Pancreas (tissue), 10 donors: ENCODE data around the gene ARHGAP11B.
"Not testable (repeated sequence)": the region's sequence is repeated elsewhere in the genome, so short reads cannot be mapped to it uniquely, and the experiment has no call there.

Experiments
- ATAC-seq, 4 donors: fragments of 200-7000 bp; cut with Tn5 transposase; one replicate each; pipeline versions ENCODE4 v1.8.0 to v1.9.1; 2020; ENCODE audit warnings: mild to moderate bottlenecking in 4 of 4, moderate library complexity in 4 of 4
- DNase-seq, 6 donors: peaks; one replicate each; pipeline ENCODE4 v3.0.0-alpha.2; 2020
- FAIRE-seq: peaks from 2 replicates; lab custom pipeline; 2012; peaks lifted over from hg19 to GRCh38; lab: Jason Lieb, UNC
- H3K27ac ChIP-seq, 4 donors: fragments of 200-600 bp; sonication (generic); 1 replicate in 3 of 4; 2 replicates in 1 of 4; pipeline versions ENCODE4 v1.5.0 to v1.8.0; 2020
- H3K27me3 ChIP-seq, 4 donors: fragments of 200-600 bp; one replicate each; pipeline ENCODE4 v1.8.0; 2021
- H3K36me3 ChIP-seq, 3 donors: fragments of 200-600 bp; sonication (generic) in 1 of 3; one replicate each; pipeline versions ENCODE4 v1.5.0 to v1.8.0; 2020 to 2021
- H3K4me1 ChIP-seq, 3 donors: fragments of 200-600 bp; one replicate each; pipeline ENCODE4 v1.8.0; 2021
- H3K4me3 ChIP-seq, 4 donors: fragments of 200-600 bp; sonication (generic) in 2 of 4; one replicate each; pipeline versions ENCODE4 v1.5.0 to v1.8.0; 2020 to 2021
- H3K9me3 ChIP-seq, 4 donors: fragments of 200-600 bp; one replicate each; pipeline ENCODE4 v1.8.0; 2021
- CTCF ChIP-seq, 4 donors: fragments of 200-600 bp; sonication (generic) in 3 of 4; IDR thresholded peaks; one replicate each; pipeline versions ENCODE4 v1.5.0 to v1.8.0; 2021; ENCODE audit warnings: antibody characterized with exemption in 4 of 4
- WGBS, 2 donors: extraction: QIAGEN DNeasy Blood & Tissue Kit; methylation state at CpG; one replicate each; pipeline ENCODE4 v1.1.7; 2013; 5-methylcytosine and 5-hydroxymethylcytosine counted together
- intact Hi-C, 3 donors: fragments of 100-400 bp; cut with DNase I; formaldehyde crosslinking; loops; one replicate each; pipeline versions ENCODE4 v1.11.1 to v1.14.2; 2022
- donor health status: healthy with polysubstance abuse.
- donor health status: DM: no; HTN: no; CAD: no; lungs with moderate emphysema.
- donor health status: DM: no; HTN: no; CAD: no.
- donor health status: control.
- donor health status: control.
- donor health status: Bipolar disorder and iron deficiency.
- donor health status: DM: yes; HTN: yes; CAD: no.
- donor health status: DM: no; HTN: no; CAD: no.
- donor health status: DM: no; HTN: no; CAD: no.
- donor health status: DM: yes; HTN: yes; CAD: no.

Gene ARHGAP11B

GRCh38 chr15:30650012-30650929 lies 24.3 kb downstream of the ARHGAP11B start:
- Histone ChIP-seq H3K27ac (no peak overlapping the region), H3K4me1 (no peaks in the 10 kb centered on the region), H3K36me3 (no peaks in the 10 kb centered on the region), H3K4me3 (no peak overlapping the region), H3K27me3 (no peaks in the 10 kb centered on the region), H3K9me3 (no peaks in the 10 kb centered on the region)
- TF ChIP-seq CTCF (IDR thresholded peaks at IDR 0.05): no peak
- intact Hi-C loops: no loop called here
- no peak for FAIRE-seq
- DNase-seq: no peak
- no peak for ATAC-seq
- 92 to 94% methylated on average over 5 of the region's 5 CpGs for WGBS, 2 donors

GRCh38 chr15:30661154-30661553 lies 35.2 kb downstream of the ARHGAP11B start:
- H3K9me3 ChIP-seq, H3K4me3 ChIP-seq, H3K27ac ChIP-seq, H3K4me1 ChIP-seq, DNase-seq, H3K36me3 ChIP-seq, ATAC-seq, H3K27me3 ChIP-seq: not testable (repeated sequence)
- FAIRE-seq: peak; percentile 82
- intact Hi-C loops: loop anchor here in 1 of 3 donors (10.0 kb wide), 2 partner anchors 464 to 824 kb away; no protein-coding TSS in a partner anchor
- 37 to 67% methylated on average over 1 of the region's 1 CpG for WGBS, 2 donors
- TF ChIP-seq CTCF (IDR thresholded peaks at IDR 0.05): peak in 3 of 4 donors; percentile 12 to 26 (median 19)

- intact Hi-C loops: loop anchor here in 1 of 3 donors (10.0 kb wide), 2 partner anchors 455 to 815 kb away; no protein-coding TSS in a partner anchor
- not testable (repeated sequence) for ATAC-seq, FAIRE-seq, H3K9me3 ChIP-seq, H3K4me3 ChIP-seq, H3K4me1 ChIP-seq, H3K27me3 ChIP-seq, H3K36me3 ChIP-seq, H3K27ac ChIP-seq, DNase-seq
- WGBS, 2 donors: 78 to 79% methylated on average over 4 of the region's 4 CpGs
Observed at GRCh38 chr15:30669621-30670020, 43.7 kb downstream of the ARHGAP11B start.

- Histone ChIP-seq H3K27me3 (no peaks in the 10 kb centered on the region), H3K36me3 (no peaks in the 10 kb centered on the region), H3K27ac (no peak overlapping the region), H3K9me3 (peaks cover 0 to 3% (median 0%) of the 10 kb centered on the region in 4 donors), H3K4me1 (no peaks in the 10 kb centered on the region), H3K4me3 (no peak overlapping the region)
- intact Hi-C loops: no loop called here
- no peak for FAIRE-seq
- no peak for ATAC-seq
- no peak for DNase-seq
- TF ChIP-seq CTCF (IDR thresholded peaks at IDR 0.05): no peak
- WGBS, 2 donors: 75% methylated on average over 2 of the region's 2 CpGs
Observed at GRCh38 chr15:30670056-30670455, 44.1 kb downstream of the ARHGAP11B start.

- no peaks in the 10 kb centered on the region for H3K27me3 ChIP-seq
- DNase-seq (no peak), FAIRE-seq (no peak), ATAC-seq (no peak)
- H3K36me3 ChIP-seq: no peaks in the 10 kb centered on the region
- no peak for TF ChIP-seq CTCF (IDR thresholded peaks at IDR 0.05)
- intact Hi-C loops: no loop called here
- H3K4me1 ChIP-seq: no peaks in the 10 kb centered on the region
- H3K9me3 ChIP-seq: peaks cover 0 to 3% (median 0%) of the 10 kb centered on the region in 4 donors
- no peak overlapping the region for H3K27ac ChIP-seq
- H3K4me3 ChIP-seq: no peak overlapping the region
- WGBS, 2 donors: 95 to 97% methylated on average over 1 of the region's 1 CpG
Observed at GRCh38 chr15:30671309-30671708, 45.4 kb downstream of the ARHGAP11B start.
